Breast epithelium (tissue), 3 donors: Measurements from ENCODE around the gene USP34.

Source experiments
- POLR2A ChIP-seq: fragments of 450-650 bp; IDR thresholded peaks from one replicate; pipeline ENCODE4 v1.6.1; 2016; ENCODE audit warnings: antibody characterized with exemption, mild to moderate bottlenecking, moderate library complexity
- TF ChIP-seq, protein P1 (sequence below), 3 donors: fragments of 450-650 bp; IDR thresholded peaks; one replicate each; pipeline ENCODE4 v1.5.1; 2016 to 2017; ENCODE audit warnings: antibody characterized with exemption in 3 of 3, mild to moderate bottlenecking in 3 of 3, moderate library complexity in 3 of 3

GRCh38 chr2:61255580-61256437, 215.1 kb downstream of the USP34 start:
- TF ChIP-seq, protein P1, sequence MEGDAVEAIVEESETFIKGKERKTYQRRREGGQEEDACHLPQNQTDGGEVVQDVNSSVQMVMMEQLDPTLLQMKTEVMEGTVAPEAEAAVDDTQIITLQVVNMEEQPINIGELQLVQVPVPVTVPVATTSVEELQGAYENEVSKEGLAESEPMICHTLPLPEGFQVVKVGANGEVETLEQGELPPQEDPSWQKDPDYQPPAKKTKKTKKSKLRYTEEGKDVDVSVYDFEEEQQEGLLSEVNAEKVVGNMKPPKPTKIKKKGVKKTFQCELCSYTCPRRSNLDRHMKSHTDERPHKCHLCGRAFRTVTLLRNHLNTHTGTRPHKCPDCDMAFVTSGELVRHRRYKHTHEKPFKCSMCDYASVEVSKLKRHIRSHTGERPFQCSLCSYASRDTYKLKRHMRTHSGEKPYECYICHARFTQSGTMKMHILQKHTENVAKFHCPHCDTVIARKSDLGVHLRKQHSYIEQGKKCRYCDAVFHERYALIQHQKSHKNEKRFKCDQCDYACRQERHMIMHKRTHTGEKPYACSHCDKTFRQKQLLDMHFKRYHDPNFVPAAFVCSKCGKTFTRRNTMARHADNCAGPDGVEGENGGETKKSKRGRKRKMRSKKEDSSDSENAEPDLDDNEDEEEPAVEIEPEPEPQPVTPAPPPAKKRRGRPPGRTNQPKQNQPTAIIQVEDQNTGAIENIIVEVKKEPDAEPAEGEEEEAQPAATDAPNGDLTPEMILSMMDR (IDR thresholded peaks at IDR 0.05): no peak
- TF ChIP-seq POLR2A: no peak
